Calu3 (cell line): ENCODE data around the gene CLEC9A. TPM values are rescaled to one million over a fixed set of nuclear protein-coding genes. Genes with fewer than 3 reads are reported as not detected.

ENCODE experiments used
- BruUV-seq: library from RNA; stranded (reverse); fragments of 400-500 nt; replicated peaks from 2 replicates; lab custom pipeline; 2021; lab: Mats Ljungman, UMichigan
- CTCF ChIA-PET: fragments of 300-600 bp; sonication (Branson Sonifier 250); formaldehyde crosslinking; loops from one replicate; lab custom pipeline; 2022; ENCODE audit warnings: antibody characterized with exemption; lab: Charles Lee
- DNase-seq: peaks from one replicate; pipeline ENCODE4 v3.0.0; 2022
- H3K27ac Mint-ChIP-seq: one replicate; pipeline ENCODE4 v1.8.0; 2022; ENCODE audit warnings: mixed read lengths; ENCODE audit not compliant: unreplicated experiment
- H3K27me3 Mint-ChIP-seq: one replicate; pipeline ENCODE4 v1.8.0; 2022; ENCODE audit warnings: mixed read lengths; ENCODE audit not compliant: unreplicated experiment
- H3K36me3 Mint-ChIP-seq: one replicate; pipeline ENCODE4 v1.8.0; 2022; ENCODE audit warnings: mild to moderate bottlenecking, moderate library complexity, mixed read lengths; ENCODE audit not compliant: insufficient read depth, unreplicated experiment
- H3K4me1 Mint-ChIP-seq: one replicate; pipeline ENCODE4 v1.8.0; 2022; ENCODE audit warnings: mild to moderate bottlenecking, low read depth, mixed read lengths; ENCODE audit not compliant: unreplicated experiment
- H3K4me3 Mint-ChIP-seq: one replicate; pipeline ENCODE4 v1.8.0; 2022; ENCODE audit warnings: mild to moderate bottlenecking, low read depth, moderate library complexity, mixed read lengths; ENCODE audit not compliant: unreplicated experiment
- H3K9me3 Mint-ChIP-seq: one replicate; pipeline ENCODE4 v1.8.0; 2022; ENCODE audit warnings: low read depth, mixed read lengths; ENCODE audit not compliant: unreplicated experiment
- CTCF ChIP-seq: fragments of 200-600 bp; IDR thresholded peaks from one replicate; pipeline ENCODE4 v1.8.0; 2022; ENCODE audit warnings: antibody characterized with exemption; ENCODE audit not compliant: unreplicated experiment
- intact Hi-C: fragments of 100-400 bp; cut with micrococcal nuclease; formaldehyde crosslinking; loops from one replicate; pipeline ENCODE4 v1.10.0; 2022; ENCODE audit not compliant: unreplicated experiment
- total RNA-seq: library from RNA; stranded (reverse); gene quantifications from 2 replicates; pipeline ENCODE4 v1.2.3, GENCODE V29; 2022

CLEC9A gene
- total RNA-seq, 1 experiment from 2014 or later, result not detected

- Mint-ChIP-seq H3K36me3 (no peaks in the 10 kb centered on the region), H3K4me1 (no peaks in the 10 kb centered on the region), H3K9me3 (no peaks in the 10 kb centered on the region), H3K27me3 (no peaks in the 10 kb centered on the region), H3K4me3 (no peak overlapping the region), H3K27ac (no peak overlapping the region)
- no TSS peak for BruUV-seq
- no peak for DNase-seq
- no peak for TF ChIP-seq CTCF
- intact Hi-C loops, result no loop called here
- CTCF ChIA-PET, result no interaction called here
Observed at GRCh38 chr12:10113075-10113474, 82.6 kb downstream of the CLEC9A start.

- no peaks in the 10 kb centered on the region for H3K36me3 Mint-ChIP-seq
- no peaks in the 10 kb centered on the region for H3K27me3 Mint-ChIP-seq
- no TSS peak for BruUV-seq
- CTCF ChIA-PET, result interaction anchor here (0.6 kb wide), 1 partner anchor 218 kb away, joined by 3 read pairs; no protein-coding TSS in a partner anchor
- H3K4me3 Mint-ChIP-seq, result no peak overlapping the region
- H3K9me3 Mint-ChIP-seq, result no peaks in the 10 kb centered on the region
- no peaks in the 10 kb centered on the region for H3K4me1 Mint-ChIP-seq
- no peak overlapping the region for H3K27ac Mint-ChIP-seq
- no peak for TF ChIP-seq CTCF
- no peak for DNase-seq
- intact Hi-C loops, result no loop called here
Observed at GRCh38 chr12:10113920-10114319, 83.4 kb downstream of the CLEC9A start.

GRCh38 chr12:10115311-10115710, 84.8 kb downstream of the CLEC9A start:
- Mint-ChIP-seq H3K36me3 (no peaks in the 10 kb centered on the region), H3K4me1 (no peaks in the 10 kb centered on the region), H3K4me3 (no peak overlapping the region), H3K27ac (no peak overlapping the region), H3K27me3 (no peaks in the 10 kb centered on the region), H3K9me3 (no peaks in the 10 kb centered on the region)
- CTCF ChIA-PET, result no interaction called here
- intact Hi-C loops, result no loop called here
- no TSS peak for BruUV-seq
- no peak for TF ChIP-seq CTCF
- no peak for DNase-seq

Other genes with a start within 250 kb of the CLEC9A start
- 0.32 TPM in 1 of 2 replicates, not detected in the other for gene KLRF1, start 203.2 kb upstream of the CLEC9A start, total RNA-seq
- gene CLEC2B, start 161.3 kb upstream of the CLEC9A start, total RNA-seq, result 0.51 TPM in 1 of 2 replicates, not detected in the other
- gene KLRF2, start 149.2 kb upstream of the CLEC9A start, total RNA-seq, result not detected in 2 replicates
- not detected in 2 replicates for gene CLEC2A, start 98.3 kb upstream of the CLEC9A start, total RNA-seq
- not detected in 2 replicates for gene CLEC12A, start 59.3 kb upstream of the CLEC9A start, total RNA-seq
- gene CLEC1B, start 31.6 kb upstream of the CLEC9A start, total RNA-seq, result not detected in 2 replicates
- not detected in 2 replicates for gene CLEC12B, start 20.1 kb upstream of the CLEC9A start, total RNA-seq
- not detected in 2 replicates for gene CLEC1A, start 68.3 kb downstream of the CLEC9A start, total RNA-seq
- 1.2 and 1.4 TPM in 2 replicates for gene CLEC7A, start 99.5 kb downstream of the CLEC9A start, total RNA-seq
- gene OLR1, start 141.4 kb downstream of the CLEC9A start, total RNA-seq, result not detected in 2 replicates
- not detected in 2 replicates for gene TMEM52B, start 148.3 kb downstream of the CLEC9A start, total RNA-seq
- 54.8 and 61.0 TPM in 2 replicates for gene GABARAPL1, start 182.2 kb downstream of the CLEC9A start, total RNA-seq